HepG2 (cell line): ENCODE data around the gene ABHD6. TPM values are rescaled to one million over a fixed set of nuclear protein-coding genes. Genes with fewer than 3 reads are reported as not detected.
A peak's percentile ranks its signal among the peaks of the same experiment; 100 is the strongest.

Source experiments
- ATAC-seq: fragments of 200-7000 bp; cut with Tn5 transposase; 3 replicates; pipeline ENCODE4 v1.9.1; 2020; ENCODE audit warnings: mild to moderate bottlenecking, moderate library complexity
- BruUV-seq: library from RNA; stranded (reverse); fragments of 400-500 nt; replicated peaks from 2 replicates; lab custom pipeline; 2021; lab: Mats Ljungman, UMichigan
- CTCF ChIA-PET: fragments of 300-600 bp; formaldehyde crosslinking; extraction: SDS; loops from one replicate; lab custom pipeline; 2021; ENCODE audit warnings: low total read pairs, inconsistent platforms, low intra/inter-chr PET ratio; lab: Yijun Ruan, JAX
- POLR2A ChIA-PET: fragments of 350-600 bp; sonication (Branson Sonifier 250); formaldehyde crosslinking; loops from one replicate; lab custom pipeline; 2020; ENCODE audit warnings: antibody characterized with exemption, inconsistent platforms; lab: Yijun Ruan, JAX
- DNase-seq: peaks from one replicate; pipeline ENCODE4 v3.0.0-alpha.2; 2015; ENCODE audit warnings: low spot score
- FAIRE-seq: peaks from 3 replicates; lab custom pipeline; 2011; peaks lifted over from hg19 to GRCh38; lab: Jason Lieb, UNC
- H2AFZ ChIP-seq: one replicate; pipeline ENCODE4 v1.6.1; 2011; ENCODE audit warnings: low read length, inconsistent platforms
- H3K27ac ChIP-seq: fragments of 300-600 bp; 3 replicates; pipeline ENCODE4 v1.8.0; 2011; ENCODE audit warnings: mixed run types, mild to moderate bottlenecking, mixed read lengths, low read length, inconsistent platforms; ENCODE audit not compliant: insufficient read depth; ENCODE audit errors: extremely low read length
- H3K27me3 ChIP-seq, 2 experiments: fragments of 200-600 bp in 1 of 2; 2 replicates in 1 of 2; 3 replicates in 1 of 2; pipeline versions ENCODE4 v1.6.0 to v1.8.0; 2011; ENCODE audit warnings: low read length in 2 of 2, mild to moderate bottlenecking in 2 of 2, moderate library complexity in 2 of 2, inconsistent platforms in 1 of 2; ENCODE audit not compliant: insufficient read depth in 2 of 2, control insufficient read depth in 1 of 2
- H3K36me3 ChIP-seq, 2 experiments: fragments of 200-600 bp in 1 of 2; replicated peaks in 1 of 2; 2 replicates in 1 of 2; 3 replicates in 1 of 2; pipeline versions ENCODE4 v1.5.1 to v1.8.0; 2011; ENCODE audit warnings: low read length in 2 of 2, inconsistent platforms in 1 of 2; ENCODE audit not compliant: insufficient read depth in 2 of 2, control insufficient read depth in 1 of 2
- H3K4me1 ChIP-seq: 2 replicates; pipeline ENCODE4 v1.5.1; 2012; ENCODE audit warnings: low read length, inconsistent platforms; ENCODE audit not compliant: insufficient read depth
- H3K4me2 ChIP-seq: 2 replicates; pipeline ENCODE4 v1.6.0; 2011; ENCODE audit warnings: low read depth, low read length, inconsistent platforms
- H3K4me3 ChIP-seq, 3 experiments: fragments of 200-600 bp in 1 of 3; sonication (generic), shearing (Covaris generic) in 1 of 3; replicated peaks in 1 of 3; 2 replicates each; pipeline ENCODE4 v1.5.1; 2011 to 2016; ENCODE audit warnings: low read length in 3 of 3, inconsistent platforms in 2 of 3, low read depth in 2 of 3, mild to moderate bottlenecking in 2 of 3, control low read depth in 1 of 3, mixed read lengths in 1 of 3; ENCODE audit not compliant: insufficient read depth in 1 of 3
- H3K79me2 ChIP-seq: one replicate; pipeline ENCODE4 v1.6.1; 2011; ENCODE audit warnings: low read length, inconsistent platforms; ENCODE audit not compliant: insufficient read depth
- H3K9ac ChIP-seq: 2 replicates; pipeline ENCODE4 v1.6.0; 2011; ENCODE audit warnings: mild to moderate bottlenecking, low read depth, low read length, inconsistent platforms; ENCODE audit not compliant: insufficient read depth
- H3K9me3 ChIP-seq: 2 replicates; pipeline ENCODE4 v1.5.1; 2012; ENCODE audit warnings: mild to moderate bottlenecking, low read length
- H4K20me1 ChIP-seq: 2 replicates; pipeline ENCODE4 v1.6.0; 2011; ENCODE audit warnings: inconsistent platforms, mild to moderate bottlenecking, low read length, moderate library complexity; ENCODE audit not compliant: insufficient read depth
- BRCA1 ChIP-seq: sonication (generic); formaldehyde crosslinking; IDR thresholded peaks from 2 replicates; pipeline ENCODE4 v1.4.0; 2020; ENCODE audit warnings: missing genetic modification reagents
- GMEB1 ChIP-seq: sonication (generic); formaldehyde crosslinking; IDR thresholded peaks from 2 replicates; pipeline ENCODE4 v1.5.1; 2020; ENCODE audit warnings: missing genetic modification reagents, mild to moderate bottlenecking, borderline replicate concordance
- KDM5A ChIP-seq: fragments of 200-600 bp; sonication (generic); IDR thresholded peaks from 2 replicates; pipeline ENCODE4 v1.7.0; 2018; ENCODE audit warnings: antibody characterized with exemption, mild to moderate bottlenecking, low read length, borderline replicate concordance
- MIER3 ChIP-seq: IDR thresholded peaks from 2 replicates; pipeline ENCODE4 v1.6.1; 2016; ENCODE audit warnings: missing compliant biosample characterization, borderline replicate concordance
- MLLT10 ChIP-seq: sonication (generic); formaldehyde crosslinking; IDR thresholded peaks from 2 replicates; pipeline ENCODE4 v1.4.0; 2020; ENCODE audit warnings: missing genetic modification reagents
- NFYB ChIP-seq: sonication (generic); formaldehyde crosslinking; IDR thresholded peaks from 2 replicates; pipeline ENCODE4 v1.4.0; 2020; ENCODE audit warnings: missing genetic modification reagents
- NFYC ChIP-seq: IDR thresholded peaks from 2 replicates; pipeline ENCODE4 v1.6.1; 2016; ENCODE audit warnings: missing genetic modification reagents, missing compliant biosample characterization
- SMAD3 ChIP-seq: sonication (generic); formaldehyde crosslinking; IDR thresholded peaks from 2 replicates; pipeline ENCODE4 v1.4.0; 2020; ENCODE audit warnings: missing genetic modification reagents
- ZMYM3 ChIP-seq: sonication (generic); formaldehyde crosslinking; IDR thresholded peaks from 2 replicates; pipeline ENCODE4 v1.5.1; 2020; ENCODE audit warnings: mild to moderate bottlenecking, missing genetic modification reagents
- ZNF124 ChIP-seq: sonication (generic); formaldehyde crosslinking; IDR thresholded peaks from 2 replicates; pipeline ENCODE4 v1.4.0; 2020; ENCODE audit warnings: missing genetic modification reagents
- ZNF329 ChIP-seq: sonication (generic); formaldehyde crosslinking; IDR thresholded peaks from 2 replicates; pipeline ENCODE4 v1.9.0; 2021; ENCODE audit warnings: low read depth, mild to moderate bottlenecking, missing genetic modification reagents
- ZNF432 ChIP-seq: sonication (generic); formaldehyde crosslinking; IDR thresholded peaks from 2 replicates; pipeline ENCODE4 v1.5.0; 2020; ENCODE audit warnings: missing genetic modification reagents, mild to moderate bottlenecking, borderline replicate concordance
- in situ Hi-C: cut with HindIII; loops from 2 replicates; pipeline ENCODE4 v1.10.0; 2017; ENCODE audit warnings: low pct_unique_long_range_greater_than_20kb; ENCODE audit not compliant: extremely low pct_ligation_motif_present
- intact Hi-C: fragments of 100-400 bp; cut with micrococcal nuclease; formaldehyde crosslinking; loops from one replicate; pipeline ENCODE4 v1.10.0; 2022; ENCODE audit not compliant: unreplicated experiment
- polyA plus RNA-seq, 8 experiments: library from polyadenylated mRNA; depleted of rRNA in 3 of 8; stranded (reverse) in 7 of 8; unstranded in 1 of 8; fragments of >200 nt; fragmentation: Illumina TruSeq in 4 of 8; extraction: Trizol in 4 of 8; gene quantifications; 2 replicates each; pipeline versions ENCODE4 v1.2.1 to v1.2.3, GENCODE V29; 2011 to 2016; ENCODE audit warnings: low read depth in 4 of 8, missing spikeins in 1 of 8, mixed read lengths in 1 of 8; ENCODE audit not compliant: insufficient read depth in 1 of 8
- total RNA-seq, 5 experiments: library from RNA; depleted of rRNA; stranded (reverse); fragments of >200 nt; fragmentation: Illumina TruSeq; extraction: Trizol; gene quantifications; 2 replicates each; pipeline ENCODE4 v1.2.3, GENCODE V29; 2016; ENCODE audit warnings: low read depth in 1 of 5
- TF ChIP-seq, protein P1 (sequence below): conservative IDR thresholded peaks from 2 replicates; pipeline ENCODE4 v1.6.1; 2018; ENCODE audit warnings: missing genetic modification reagents

Gene ABHD6
- total and polyA plus RNA-seq, 2 of the 13 experiments (the other 11 are each of a cell fraction or from before 2014, with no cell fraction given) = 9.0 to 17.2 TPM

- Histone ChIP-seq H3K4me3 (no peak overlapping the region), H3K4me2 (peak overlapping the region; percentile 57; the same call in 1 of the 2 replicates), H3K27ac (peak overlapping the region; percentile 89), H3K4me1 (peaks cover 92% of the 10 kb centered on the region), H4K20me1 (no peaks in the 10 kb centered on the region)
- ChIA-PET CTCF (no interaction called here), POLR2A (interaction anchor here (1.5 kb wide), 1 partner anchor 11 kb away, joined by 6 read pairs; no protein-coding TSS in a partner anchor)
- TF ChIP-seq MLLT10 (CRISPR knock-in tag) = no peak
- no peak for TF ChIP-seq ZNF432 (CRISPR knock-in tag)
- no peak for TF ChIP-seq SMAD3
- TF ChIP-seq NFYC (CRISPR knock-in tag) = peak; percentile 48; the same call in 1 of the 2 replicates
- no peak for TF ChIP-seq ZNF124 (CRISPR knock-in tag)
- no peak for TF ChIP-seq MIER3 (CRISPR knock-in tag)
- TF ChIP-seq ZNF329 (CRISPR knock-in tag) = peak; percentile 99
- TF ChIP-seq, protein P1, sequence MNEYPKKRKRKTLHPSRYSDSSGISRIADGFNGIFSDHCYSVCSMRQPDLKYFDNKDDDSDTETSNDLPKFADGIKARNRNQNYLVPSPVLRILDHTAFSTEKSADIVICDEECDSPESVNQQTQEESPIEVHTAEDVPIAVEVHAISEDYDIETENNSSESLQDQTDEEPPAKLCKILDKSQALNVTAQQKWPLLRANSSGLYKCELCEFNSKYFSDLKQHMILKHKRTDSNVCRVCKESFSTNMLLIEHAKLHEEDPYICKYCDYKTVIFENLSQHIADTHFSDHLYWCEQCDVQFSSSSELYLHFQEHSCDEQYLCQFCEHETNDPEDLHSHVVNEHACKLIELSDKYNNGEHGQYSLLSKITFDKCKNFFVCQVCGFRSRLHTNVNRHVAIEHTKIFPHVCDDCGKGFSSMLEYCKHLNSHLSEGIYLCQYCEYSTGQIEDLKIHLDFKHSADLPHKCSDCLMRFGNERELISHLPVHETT = no peak
- TF ChIP-seq GMEB1 (CRISPR knock-in tag) = no peak
- no peak for TF ChIP-seq KDM5A
- TF ChIP-seq ZMYM3 (CRISPR knock-in tag) = peak; percentile 31; the same call in 1 of the 2 replicates
- peak; percentile 56 for TF ChIP-seq NFYB (CRISPR knock-in tag)
- TF ChIP-seq BRCA1 (CRISPR knock-in tag) = no peak
- TF ChIP-seq, all 625 proteins: peak for 4
- DNase-seq = no peak
- Histone ChIP-seq H3K9ac (peak overlapping the region; percentile 50; the same call in 1 of the 2 replicates), H3K79me2 (no peaks in the 10 kb centered on the region), H2AFZ (no peak overlapping the region), H3K36me3 (no peaks in the 10 kb centered on the region), H3K27me3 (no peaks in the 10 kb centered on the region), H3K9me3 (no peaks in the 10 kb centered on the region)
- BruUV-seq = no TSS peak
- in situ Hi-C loops (no loop called here), intact Hi-C loops (no loop called here)
- no peak for ATAC-seq
- no peak for FAIRE-seq
These were observed 37.4 kb upstream of the ABHD6 start for GRCh38 chr3:58200121-58200709.
